WTC11 (cell line): ENCODE measurements around the gene MED23.

Experiments
- ZBTB21 ChIP-seq: sonication (generic); formaldehyde crosslinking; IDR thresholded peaks from 2 replicates; pipeline ENCODE4 v1.8.1; 2023; ENCODE audit warnings: mild to moderate bottlenecking, missing genetic modification reagents, borderline replicate concordance
- TF ChIP-seq, protein P1 (sequence below): fragments of 200-600 bp; IDR thresholded peaks from 2 replicates; pipeline ENCODE4 v1.8.0; 2022; ENCODE audit warnings: antibody characterized with exemption

DNA sequence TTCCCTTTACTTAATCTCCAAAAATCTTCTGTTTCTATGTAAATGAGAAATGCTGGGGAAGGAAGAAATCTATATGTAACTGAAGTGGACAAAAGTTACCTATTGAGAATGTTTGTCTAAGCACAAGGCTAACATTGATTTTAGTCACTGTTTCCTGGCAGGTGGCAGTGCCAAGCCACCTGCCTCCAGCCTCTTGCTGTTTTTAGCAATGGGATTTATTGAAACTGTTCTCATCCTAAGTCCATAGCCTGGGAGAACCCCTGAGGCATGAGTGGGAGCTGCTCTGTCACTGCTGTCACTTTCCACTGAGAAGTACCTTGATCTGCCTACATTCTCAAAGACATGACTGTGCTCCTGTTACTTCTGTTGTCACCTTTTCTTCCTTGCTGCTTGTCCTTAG is 23.7 kb upstream of the MED23 start:
- TF ChIP-seq, protein P1, sequence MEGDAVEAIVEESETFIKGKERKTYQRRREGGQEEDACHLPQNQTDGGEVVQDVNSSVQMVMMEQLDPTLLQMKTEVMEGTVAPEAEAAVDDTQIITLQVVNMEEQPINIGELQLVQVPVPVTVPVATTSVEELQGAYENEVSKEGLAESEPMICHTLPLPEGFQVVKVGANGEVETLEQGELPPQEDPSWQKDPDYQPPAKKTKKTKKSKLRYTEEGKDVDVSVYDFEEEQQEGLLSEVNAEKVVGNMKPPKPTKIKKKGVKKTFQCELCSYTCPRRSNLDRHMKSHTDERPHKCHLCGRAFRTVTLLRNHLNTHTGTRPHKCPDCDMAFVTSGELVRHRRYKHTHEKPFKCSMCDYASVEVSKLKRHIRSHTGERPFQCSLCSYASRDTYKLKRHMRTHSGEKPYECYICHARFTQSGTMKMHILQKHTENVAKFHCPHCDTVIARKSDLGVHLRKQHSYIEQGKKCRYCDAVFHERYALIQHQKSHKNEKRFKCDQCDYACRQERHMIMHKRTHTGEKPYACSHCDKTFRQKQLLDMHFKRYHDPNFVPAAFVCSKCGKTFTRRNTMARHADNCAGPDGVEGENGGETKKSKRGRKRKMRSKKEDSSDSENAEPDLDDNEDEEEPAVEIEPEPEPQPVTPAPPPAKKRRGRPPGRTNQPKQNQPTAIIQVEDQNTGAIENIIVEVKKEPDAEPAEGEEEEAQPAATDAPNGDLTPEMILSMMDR: no peak
- TF ChIP-seq ZBTB21: no peak
